MG63 (cell line): ENCODE data around the gene KATNAL1. TPM values are rescaled to one million over a fixed set of nuclear protein-coding genes. Genes with fewer than 3 reads are reported as not detected.
"Not testable (repeated sequence)": the region's sequence is repeated elsewhere in the genome, so short reads cannot be mapped to it uniquely, and the experiment has no call there.

Experiments used
- DNase-seq: peaks from one replicate; pipeline ENCODE4 v3.0.0-alpha.2; 2020
- H3K27me3 ChIP-seq: fragments of 250-450 bp; sonication (Bioruptor Pico); 2 replicates; pipeline ENCODE4 v1.5.1; 2020; ENCODE audit warnings: mild to moderate bottlenecking, moderate library complexity
- H3K36me3 ChIP-seq: fragments of 250-450 bp; sonication (Bioruptor Pico); 2 replicates; pipeline ENCODE4 v1.5.1; 2020; ENCODE audit warnings: mild to moderate bottlenecking, moderate library complexity
- H3K4me3 ChIP-seq: fragments of 250-450 bp; sonication (Bioruptor Pico); 2 replicates; pipeline ENCODE4 v1.5.1; 2020; ENCODE audit warnings: mild to moderate bottlenecking, moderate library complexity
- H3K9me3 ChIP-seq: fragments of 250-450 bp; sonication (Bioruptor Pico); 2 replicates; pipeline ENCODE4 v1.5.1; 2020; ENCODE audit warnings: mild to moderate bottlenecking, moderate library complexity
- total RNA-seq: library from RNA; depleted of rRNA; stranded (reverse); fragments of >200 nt; shearing (Covaris generic); gene quantifications from 2 replicates; pipeline ENCODE4 v1.2.3, GENCODE V29; 2014; ENCODE audit warnings: low replicate concordance

The KATNAL1 gene
- total RNA-seq, 1 experiment from 2014 or later: 13.6 TPM

DNA sequence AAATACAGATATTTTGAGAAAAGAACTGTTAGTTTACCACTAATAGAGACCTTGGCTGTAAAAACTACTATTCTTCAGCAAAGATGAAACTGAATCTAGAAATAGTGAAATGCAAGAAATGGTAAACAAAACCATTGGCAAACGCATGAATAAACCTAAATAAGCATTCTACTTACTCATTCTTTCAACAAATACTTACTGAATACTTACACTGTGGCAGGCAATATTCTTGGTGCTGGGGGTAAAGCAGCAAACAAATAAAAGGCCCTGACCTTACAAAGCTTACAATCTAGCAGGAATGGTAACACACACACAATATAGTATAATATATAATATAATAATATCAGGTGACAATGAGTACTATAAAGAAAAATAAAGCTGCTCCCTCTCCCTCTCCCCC, 38.7 kb downstream of the KATNAL1 start:
- H3K9me3 ChIP-seq: no peaks in the 10 kb centered on the region
- peaks cover 6% of the 10 kb centered on the region for H3K36me3 ChIP-seq
- H3K4me3 ChIP-seq: no peak overlapping the region
- H3K27me3 ChIP-seq: no peaks in the 10 kb centered on the region
- DNase-seq: no peak

DNA sequence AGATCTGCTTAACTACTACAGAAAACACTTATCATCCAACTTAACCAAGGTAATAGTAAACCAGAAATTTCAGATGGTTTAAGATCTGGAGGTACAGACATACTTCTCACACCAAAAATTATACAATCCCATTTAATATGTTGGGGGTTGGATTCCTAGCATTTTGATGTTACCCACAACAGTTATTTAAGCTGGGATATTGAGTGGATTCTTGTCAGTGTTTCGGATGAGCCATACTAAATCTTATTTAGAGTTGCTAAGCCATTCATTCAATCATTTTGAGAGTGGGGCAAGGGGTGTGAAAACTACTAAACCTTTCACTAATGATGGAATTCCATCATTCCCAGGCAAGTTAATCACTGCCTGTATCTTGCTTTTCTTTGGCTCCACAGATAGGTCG, 40.6 kb downstream of the KATNAL1 start:
- Histone ChIP-seq H3K9me3 (no peaks in the 10 kb centered on the region), H3K4me3 (no peak overlapping the region), H3K36me3 (peaks cover 4% of the 10 kb centered on the region), H3K27me3 (no peaks in the 10 kb centered on the region)
- no peak for DNase-seq

DNA sequence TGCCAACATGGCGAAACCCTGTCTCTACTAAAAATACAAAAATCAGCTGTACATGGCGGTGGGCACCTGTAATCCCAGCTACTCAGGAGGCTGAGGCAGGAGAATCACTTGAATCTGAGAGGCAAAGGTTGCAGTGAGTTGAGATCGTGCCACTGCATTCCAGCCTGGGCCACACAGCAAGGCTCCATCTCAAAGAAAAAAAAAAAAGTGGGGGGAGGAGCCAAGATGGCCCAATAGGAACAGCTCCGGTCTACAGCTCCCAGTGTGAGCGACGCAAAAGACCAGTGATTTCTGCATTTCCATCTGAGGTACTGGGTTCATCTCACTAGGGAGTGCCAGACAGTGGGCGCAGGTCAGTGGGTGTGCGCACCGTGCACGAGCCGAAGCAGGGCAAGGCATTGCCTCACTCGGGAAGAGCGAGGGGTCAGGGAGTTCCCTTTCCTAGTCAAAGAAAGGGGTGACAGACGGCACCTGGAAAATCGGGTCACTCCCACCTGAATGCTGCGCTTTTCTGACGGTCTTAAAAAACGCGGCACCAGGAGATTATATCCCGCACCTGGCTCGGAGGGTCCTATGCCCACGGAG, 48.1 kb downstream of the KATNAL1 start:
- not testable (repeated sequence) for H3K9me3 ChIP-seq, DNase-seq, H3K4me3 ChIP-seq, H3K27me3 ChIP-seq, H3K36me3 ChIP-seq

DNA sequence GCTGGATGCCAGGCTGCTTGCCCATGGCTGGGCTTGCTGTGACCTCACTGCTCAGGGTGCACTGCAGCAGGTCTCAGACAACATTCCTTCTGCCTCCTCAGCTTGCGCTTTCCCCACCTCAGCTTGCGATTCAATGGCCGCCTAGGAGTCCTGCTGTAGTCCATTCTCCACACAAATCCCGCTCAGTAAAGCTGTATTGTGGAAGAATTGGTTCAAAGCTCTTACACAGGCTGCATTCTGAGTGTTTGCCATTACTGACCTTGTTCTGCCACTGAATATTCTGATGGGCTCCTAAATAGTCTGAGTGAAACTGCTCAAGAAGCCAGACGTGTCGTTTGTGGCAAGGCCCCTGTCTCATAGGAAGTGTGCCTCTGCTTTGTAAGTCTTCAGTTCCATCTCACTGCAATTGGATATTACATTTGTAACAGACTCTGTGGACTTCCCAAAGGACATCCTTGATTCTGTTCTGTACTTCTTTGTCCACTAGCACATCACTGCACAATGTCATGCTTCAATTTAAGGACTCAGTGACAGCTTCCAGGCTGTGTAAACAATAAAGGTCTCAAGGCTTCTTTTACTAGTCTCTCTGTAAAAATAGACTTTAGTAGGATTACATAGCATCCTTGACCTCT, 49.8 kb downstream of the KATNAL1 start:
- Histone ChIP-seq H3K4me3 (no peak overlapping the region), H3K9me3 (no peaks in the 10 kb centered on the region), H3K27me3 (no peaks in the 10 kb centered on the region), H3K36me3 (no peaks in the 10 kb centered on the region; the same call in none of the 2 replicates)
- peak; percentile 46 for DNase-seq

DNA sequence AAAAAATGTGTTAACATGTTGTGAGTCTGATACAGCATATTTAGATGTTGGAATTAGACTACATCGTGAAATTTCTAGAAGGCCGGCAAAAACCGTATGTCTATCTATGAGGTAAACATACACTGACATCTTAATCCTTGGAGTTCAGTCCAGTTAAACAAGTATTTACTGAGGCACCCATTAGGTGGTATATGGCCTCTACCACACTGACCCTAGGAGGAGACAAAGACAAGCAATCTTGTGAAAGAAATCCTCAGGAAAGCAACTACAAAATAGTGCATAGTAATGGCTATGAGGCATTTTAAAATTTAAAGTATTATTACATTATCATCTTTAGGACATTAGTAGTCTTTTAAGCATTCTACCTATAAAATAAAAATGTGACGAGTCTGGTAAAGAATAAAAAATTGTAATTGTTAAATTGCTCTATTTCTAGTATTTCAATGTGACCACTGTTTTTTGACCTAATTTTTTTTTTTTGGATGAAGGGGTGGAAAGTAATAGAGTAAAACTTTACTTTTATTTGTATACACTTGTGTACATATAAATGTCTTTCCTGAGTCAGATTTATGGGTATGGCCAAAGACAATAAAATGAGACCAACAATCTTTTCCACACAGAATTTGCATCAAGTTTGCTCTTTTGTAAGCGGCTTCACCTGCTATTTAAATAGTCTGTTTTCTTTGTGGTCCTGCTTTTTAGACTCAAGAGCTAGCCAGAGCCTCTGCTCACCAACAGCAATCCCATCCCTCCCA, 50.5 kb downstream of the KATNAL1 start:
- Histone ChIP-seq H3K9me3 (no peaks in the 10 kb centered on the region), H3K27me3 (no peaks in the 10 kb centered on the region), H3K36me3 (peaks cover under 1% of the 10 kb centered on the region), H3K4me3 (no peak overlapping the region)
- no peak for DNase-seq

DNA sequence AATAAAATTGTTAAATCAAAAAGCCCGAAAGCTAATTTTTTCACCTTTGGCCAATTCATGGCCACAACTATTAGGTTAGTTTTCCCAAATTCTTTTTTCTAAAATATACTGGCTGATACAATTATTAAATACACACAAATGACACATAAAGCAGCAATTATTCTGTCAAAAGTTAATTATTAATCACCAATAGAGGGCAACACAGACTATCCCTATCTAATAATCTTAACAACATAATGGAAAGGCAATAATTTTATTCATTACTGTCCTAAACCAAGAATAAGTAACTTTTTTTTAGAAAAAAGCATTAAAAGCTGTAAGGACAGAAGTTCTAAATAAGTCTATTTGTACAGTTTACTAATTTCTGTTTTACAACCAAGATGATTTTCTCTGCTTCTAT, 51.7 kb downstream of the KATNAL1 start:
- Histone ChIP-seq H3K9me3 (no peaks in the 10 kb centered on the region), H3K4me3 (no peak overlapping the region), H3K36me3 (peaks cover 5% of the 10 kb centered on the region), H3K27me3 (no peaks in the 10 kb centered on the region)
- no peak for DNase-seq

DNA sequence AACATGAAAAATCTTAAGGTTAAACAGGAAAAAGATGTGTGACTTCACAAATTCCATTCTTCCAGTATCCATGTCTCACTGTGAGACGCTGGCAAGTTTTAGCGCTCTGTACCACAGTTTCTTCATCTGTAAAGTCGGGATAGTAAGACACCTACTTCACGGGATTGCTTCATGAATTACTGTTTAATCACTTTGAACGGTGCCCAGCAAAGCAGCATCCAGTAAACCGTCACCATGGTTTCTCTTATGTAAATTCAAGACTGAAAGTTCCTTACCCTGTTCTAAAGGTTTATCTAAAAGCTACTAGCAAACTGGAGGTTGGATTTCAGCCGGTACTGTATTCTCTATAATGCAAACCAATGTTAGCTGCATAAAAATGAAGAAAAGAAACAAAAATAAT, 53.5 kb downstream of the KATNAL1 start:
- H3K4me3 ChIP-seq: no peak overlapping the region
- H3K27me3 ChIP-seq: no peaks in the 10 kb centered on the region
- no peak for DNase-seq
- no peaks in the 10 kb centered on the region; the same call in 1 of the 2 replicates for H3K9me3 ChIP-seq
- H3K36me3 ChIP-seq: peaks cover 13% of the 10 kb centered on the region

DNA sequence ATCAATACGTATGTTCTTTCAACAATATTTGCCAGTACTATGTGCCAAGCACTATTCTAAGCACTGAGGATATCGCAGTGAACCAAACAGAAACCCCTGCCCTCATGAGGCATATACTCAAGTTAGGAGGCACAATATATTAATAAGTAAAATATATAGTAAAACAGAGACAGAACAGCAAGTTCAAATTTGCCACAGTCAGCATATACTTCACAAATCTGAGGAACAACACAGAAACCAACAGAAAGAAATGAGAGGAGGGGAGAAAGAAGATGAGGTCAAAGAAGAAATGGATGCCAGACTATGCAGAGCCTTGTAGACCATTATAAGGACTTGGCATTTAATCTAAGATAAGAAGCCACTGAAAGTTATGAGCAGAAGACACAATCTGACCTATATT, 59.9 kb downstream of the KATNAL1 start:
- peaks cover 4% of the 10 kb centered on the region for H3K9me3 ChIP-seq
- no peaks in the 10 kb centered on the region for H3K27me3 ChIP-seq
- no peak for DNase-seq
- no peak overlapping the region for H3K4me3 ChIP-seq
- H3K36me3 ChIP-seq: peaks cover 15% of the 10 kb centered on the region

DNA sequence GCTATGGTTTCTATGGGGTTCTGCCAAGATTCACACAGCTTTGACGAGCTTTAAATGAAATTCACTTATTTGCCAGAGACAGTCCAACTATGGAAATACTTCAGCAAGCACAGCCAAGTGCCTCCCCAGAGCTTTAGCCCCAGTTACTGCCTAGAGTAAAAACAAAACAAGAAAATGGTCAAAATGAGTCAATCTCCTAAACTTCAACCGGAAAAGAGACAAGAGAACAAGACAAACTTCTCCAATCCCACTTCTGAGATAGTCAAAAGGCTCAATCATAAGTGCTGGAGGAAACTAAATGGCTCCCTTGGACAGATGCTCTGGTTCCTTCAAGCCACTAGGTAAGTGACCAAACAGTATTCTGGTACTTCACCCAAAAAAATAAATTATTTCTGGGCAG, 65.8 kb downstream of the KATNAL1 start:
- no peak overlapping the region for H3K4me3 ChIP-seq
- H3K9me3 ChIP-seq: peaks cover 2% of the 10 kb centered on the region; the same call in 1 of the 2 replicates
- H3K36me3 ChIP-seq: peaks cover 4% of the 10 kb centered on the region
- no peak for DNase-seq
- no peaks in the 10 kb centered on the region for H3K27me3 ChIP-seq

DNA sequence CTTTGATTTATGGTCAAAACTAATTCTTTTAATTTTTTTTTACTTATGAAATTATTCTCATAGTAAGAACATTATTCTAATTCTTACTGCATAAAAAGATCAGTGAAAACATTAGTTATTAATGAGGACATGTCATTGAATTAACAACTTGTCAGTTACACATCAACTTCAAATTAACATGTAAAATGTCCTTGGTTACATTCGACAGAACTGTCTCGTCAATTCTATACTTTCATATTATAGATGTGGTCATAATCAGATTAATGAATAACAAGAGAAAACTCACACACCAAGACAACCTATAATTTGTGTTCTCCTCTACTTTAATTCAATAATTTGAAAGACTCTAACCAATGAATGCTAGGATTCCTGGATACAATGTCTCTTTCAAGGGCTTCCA, 66.7 kb downstream of the KATNAL1 start:
- H3K27me3 ChIP-seq: no peaks in the 10 kb centered on the region
- H3K36me3 ChIP-seq: peaks cover 4% of the 10 kb centered on the region
- DNase-seq: no peak
- H3K4me3 ChIP-seq: no peak overlapping the region
- H3K9me3 ChIP-seq: no peaks in the 10 kb centered on the region

DNA sequence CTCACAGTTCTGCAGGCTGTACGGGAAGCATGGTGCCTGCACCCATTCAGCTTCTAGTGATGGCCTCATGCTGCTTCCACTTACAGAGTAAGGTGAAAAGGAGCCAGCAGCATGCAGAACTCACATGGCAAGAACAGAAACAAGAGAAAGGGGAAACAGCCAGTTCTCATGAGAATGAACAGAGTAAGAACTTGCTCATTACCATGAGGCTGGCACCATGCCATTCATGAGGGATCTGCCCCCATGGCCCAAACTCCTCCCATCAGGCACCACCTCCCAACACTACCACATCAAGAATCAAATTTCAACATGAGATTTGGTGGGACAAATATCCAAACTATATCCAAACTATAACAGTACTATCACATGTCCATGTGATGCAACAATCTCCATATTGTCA, 72.1 kb downstream of the KATNAL1 start:
- Histone ChIP-seq H3K9me3 (no peaks in the 10 kb centered on the region), H3K36me3 (peaks cover 10% of the 10 kb centered on the region), H3K27me3 (no peaks in the 10 kb centered on the region), H3K4me3 (no peak overlapping the region)
- DNase-seq: peak; percentile 2

DNA sequence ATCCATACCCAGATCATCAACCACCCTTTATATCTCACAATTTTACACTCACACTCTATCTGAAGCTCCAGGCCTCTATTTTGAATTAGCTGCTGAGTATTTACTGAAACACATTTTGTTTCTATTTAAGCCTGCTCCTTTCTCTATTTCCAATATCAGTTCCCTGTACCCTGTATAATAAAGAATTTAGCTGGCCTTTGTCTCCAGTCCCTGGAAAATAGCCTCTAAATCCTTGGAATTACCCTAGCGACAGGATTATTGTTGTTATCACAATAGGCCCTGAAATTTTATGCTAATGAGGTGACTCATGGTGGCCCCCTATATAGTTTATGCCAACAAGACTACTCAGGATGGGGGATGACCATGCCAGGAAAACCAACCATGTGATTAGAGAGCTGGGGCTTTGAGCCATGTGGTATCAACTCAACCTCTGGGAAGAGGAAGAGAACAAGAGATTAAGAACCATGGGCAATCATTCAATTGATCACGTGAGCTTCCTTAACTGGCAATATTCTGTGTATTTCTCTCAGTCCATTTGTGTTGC, 72.7 kb downstream of the KATNAL1 start:
- H3K27me3 ChIP-seq: no peaks in the 10 kb centered on the region
- no peak overlapping the region for H3K4me3 ChIP-seq
- no peaks in the 10 kb centered on the region for H3K9me3 ChIP-seq
- DNase-seq: no peak
- peaks cover 10% of the 10 kb centered on the region for H3K36me3 ChIP-seq

DNA sequence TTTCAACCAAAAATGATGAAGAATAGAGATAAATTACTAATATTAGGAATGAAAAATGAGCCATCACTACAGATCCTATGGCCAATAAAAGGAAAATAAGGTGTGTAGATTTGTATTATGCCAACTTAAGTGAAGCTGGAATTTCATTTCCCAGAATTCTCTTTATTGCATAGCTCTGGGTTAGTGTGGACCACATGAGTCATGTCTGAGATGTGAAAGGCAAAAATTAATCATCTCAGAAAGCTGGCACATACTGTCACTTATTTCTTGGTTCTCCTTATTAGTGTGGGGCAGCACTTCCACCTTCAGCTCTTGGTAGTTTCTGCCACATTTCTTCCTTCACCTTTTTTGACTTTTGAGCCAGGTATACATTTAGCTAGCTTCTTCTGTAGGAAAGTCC, 82.6 kb downstream of the KATNAL1 start:
- H3K36me3 ChIP-seq: peaks cover 73% of the 10 kb centered on the region

DNA sequence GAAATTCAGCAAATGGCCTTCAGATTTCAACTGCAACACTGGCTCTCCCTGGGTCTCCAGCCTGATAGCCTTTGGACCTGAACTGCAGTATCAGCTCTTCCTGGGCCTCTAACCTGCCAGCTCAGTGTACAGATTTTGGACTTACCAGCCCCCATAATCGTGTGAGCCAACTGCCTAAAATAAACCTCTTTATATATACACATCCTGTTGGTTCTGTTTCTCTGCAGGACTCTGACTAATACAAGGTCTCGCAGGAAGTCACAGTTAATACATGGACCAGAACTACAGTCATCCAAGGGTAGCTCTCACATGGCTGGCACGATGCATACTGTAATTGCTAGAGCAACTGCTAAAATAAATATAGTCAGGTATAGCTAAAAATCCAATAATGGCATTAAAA, 85.1 kb downstream of the KATNAL1 start:
- DNase-seq: no peak
- H3K9me3 ChIP-seq: peaks cover 23% of the 10 kb centered on the region
- H3K36me3 ChIP-seq: peaks cover 63% of the 10 kb centered on the region

More for the DNA sequence above, 82.6 kb downstream of the KATNAL1 start:
- Histone ChIP-seq H3K9me3 (peaks cover 23% of the 10 kb centered on the region), H3K4me3 (no peak overlapping the region), H3K27me3 (no peaks in the 10 kb centered on the region)
- DNase-seq: no peak

DNA sequence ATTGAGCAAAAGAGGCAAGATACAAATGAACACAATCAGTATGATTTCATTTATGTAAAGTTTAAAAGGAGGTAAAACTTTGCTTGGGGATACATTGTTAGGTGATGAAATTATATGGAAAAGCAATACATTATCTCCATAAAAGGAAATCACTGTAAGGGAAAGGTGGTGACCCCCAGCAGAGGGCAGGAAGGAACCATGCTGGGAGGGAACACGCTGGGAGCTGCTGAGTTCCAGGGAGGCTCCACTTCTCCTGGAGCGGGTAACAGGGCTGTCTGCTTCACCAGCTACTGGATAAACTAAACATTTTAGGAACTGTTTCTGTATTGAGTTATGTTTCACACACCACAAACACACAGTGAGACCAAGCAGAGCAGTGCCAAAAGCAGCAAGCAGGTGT, 91.2 kb downstream of the KATNAL1 start:
- H3K27me3 ChIP-seq: no peaks in the 10 kb centered on the region
- no peak overlapping the region for H3K4me3 ChIP-seq
- H3K9me3 ChIP-seq: no peaks in the 10 kb centered on the region
- H3K36me3 ChIP-seq: peaks cover 14% of the 10 kb centered on the region
- DNase-seq: no peak

More for the DNA sequence above, 85.1 kb downstream of the KATNAL1 start:
- H3K4me3 ChIP-seq: no peak overlapping the region
- H3K27me3 ChIP-seq: no peaks in the 10 kb centered on the region

DNA sequence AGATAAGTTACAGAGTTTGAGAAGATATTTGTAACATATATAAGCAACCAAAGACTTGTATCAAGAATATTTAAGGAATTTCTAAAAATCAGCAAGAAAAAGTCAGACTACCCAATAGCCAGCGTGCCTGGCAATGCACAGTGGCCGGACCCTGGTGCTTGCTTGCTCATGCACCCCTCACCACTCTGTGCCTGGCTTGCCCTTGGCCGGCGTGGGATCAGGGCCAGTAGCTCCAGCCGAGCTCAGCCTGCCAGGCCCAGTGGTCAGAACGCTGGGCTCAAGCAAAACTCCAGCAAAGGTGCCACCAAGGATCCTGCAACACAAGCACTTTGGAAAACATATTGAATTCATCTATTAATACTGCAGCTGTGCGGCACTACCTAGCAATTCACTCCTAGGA, 95.1 kb downstream of the KATNAL1 start:
- H3K9me3 ChIP-seq: no peaks in the 10 kb centered on the region
- H3K27me3 ChIP-seq: no peaks in the 10 kb centered on the region
- DNase-seq: no peak
- no peak overlapping the region for H3K4me3 ChIP-seq
- H3K36me3 ChIP-seq: peaks cover 15% of the 10 kb centered on the region

DNA sequence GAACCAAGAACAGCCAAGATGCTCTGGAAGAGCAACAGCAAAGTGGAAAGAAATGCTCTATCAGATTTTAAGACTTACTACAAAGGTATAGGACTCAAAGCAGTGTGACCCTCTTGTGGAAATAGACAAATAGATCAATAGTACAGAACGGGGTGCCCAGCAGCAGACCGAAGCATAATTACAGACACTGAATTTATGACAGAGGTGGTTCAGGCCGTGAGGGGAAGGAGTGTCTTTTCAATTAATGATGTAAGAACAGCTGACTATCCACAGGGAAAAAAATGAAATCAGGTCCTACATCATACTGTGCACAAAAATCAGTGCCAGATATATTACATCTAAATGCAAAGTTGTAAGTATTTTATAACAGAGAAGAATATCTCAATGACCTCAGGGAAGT, 95.6 kb downstream of the KATNAL1 start:
- no peak overlapping the region for H3K4me3 ChIP-seq
- H3K27me3 ChIP-seq: no peaks in the 10 kb centered on the region
- no peak for DNase-seq
- no peaks in the 10 kb centered on the region for H3K9me3 ChIP-seq
- peaks cover 14% of the 10 kb centered on the region for H3K36me3 ChIP-seq
